C4-2B (cell line): ENCODE results near the gene POMT1.

Experiments used
- CTCF ChIP-seq: fragments of 450-650 bp; conservative IDR thresholded peaks from 2 replicates; pipeline ENCODE4 v1.5.1; 2017; ENCODE audit warnings: mild to moderate bottlenecking
- ZFX ChIP-seq: fragments of 450-650 bp; IDR thresholded peaks from 2 replicates; pipeline ENCODE4 v1.6.1; 2017

DNA sequence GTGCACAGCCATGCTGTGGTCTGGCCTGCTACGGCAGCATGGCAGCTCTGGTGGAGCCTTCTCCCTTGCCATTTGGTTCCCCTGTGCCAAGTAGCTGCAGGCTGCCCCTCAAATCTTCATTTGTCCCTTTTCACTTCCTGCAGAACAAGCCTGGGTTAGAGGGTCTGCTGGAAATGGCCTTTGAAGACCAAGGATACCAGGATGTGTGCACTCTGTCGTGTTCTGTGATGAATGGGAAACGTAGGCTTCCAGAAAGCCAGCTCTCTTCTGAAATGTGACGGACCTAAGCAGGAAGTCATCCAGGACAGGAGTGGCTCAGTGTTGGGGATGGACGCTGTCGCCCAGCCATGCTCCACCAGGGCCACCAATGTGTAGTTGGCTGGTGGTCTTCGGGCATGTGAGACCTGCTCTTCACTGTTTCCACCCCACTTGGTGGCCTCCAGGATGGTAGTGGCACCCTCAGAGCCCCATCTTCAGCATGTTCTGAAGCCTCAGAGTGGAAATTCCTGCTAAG lies 3.4 kb upstream of the POMT1 start:
- TF ChIP-seq CTCF (no peak), ZFX (no peak)
